T-cell (primary cell): ENCODE results near the gene PTPN2. TPM values are rescaled to one million over a fixed set of nuclear protein-coding genes. Genes with fewer than 3 reads are reported as not detected.

Experiments
- ATAC-seq, 4 experiments: fragments of 200-7000 bp in 3 of 4; fragments of 150-1000 bp in 1 of 4; cut with Tn5 transposase; replicated peaks in 1 of 4; 1 replicate in 3 of 4; 2 replicates in 1 of 4; pipeline ENCODE4 v1.10.0; 2021; ENCODE audit warnings: moderate library complexity in 3 of 4, mild to moderate bottlenecking in 2 of 4, moderate number of reproducible peaks in 1 of 4
- CTCF ChIA-PET, 2 donors: fragments of 300-600 bp; sonication (Branson Sonifier 250); formaldehyde crosslinking; loops; one replicate each; lab custom pipeline; 2022; ENCODE audit warnings: antibody characterized with exemption in 2 of 2; lab: Charles Lee
- POLR2A ChIA-PET, 2 donors: fragments of 300-600 bp; sonication (Branson Sonifier 250); formaldehyde crosslinking; loops; one replicate each; lab custom pipeline; 2022; ENCODE audit warnings: antibody characterized with exemption in 2 of 2; lab: Charles Lee
- DNase-seq, 35 experiments: peaks; one replicate each; pipeline versions ENCODE4 v3.0.0 to v3.0.0-alpha.2; 2013 to 2023
- H3K27ac ChIP-seq: one replicate; pipeline ENCODE4 v1.5.1; 2013; ENCODE audit warnings: low read length
- H3K27me3 ChIP-seq, 2 experiments: replicated peaks in 1 of 2; 1 replicate in 1 of 2; 2 replicates in 1 of 2; pipeline versions ENCODE4 v1.6.1 to v1.7.0; 2013; ENCODE audit warnings: low read length in 1 of 2, mixed read lengths in 1 of 2; ENCODE audit not compliant: control insufficient read depth in 2 of 2, insufficient read depth in 2 of 2; ENCODE audit errors: extremely low read depth in 1 of 2
- H3K36me3 ChIP-seq, 2 donors: 1 replicate in 1 of 2; 2 replicates in 1 of 2; pipeline versions ENCODE4 v1.6.1 to v1.7.0; 2013; ENCODE audit warnings: low read length in 1 of 2; ENCODE audit not compliant: control insufficient read depth in 2 of 2, insufficient read depth in 1 of 2; ENCODE audit errors: extremely low read depth in 1 of 2
- H3K4me1 ChIP-seq, 2 experiments: 1 replicate in 1 of 2; 2 replicates in 1 of 2; pipeline versions ENCODE4 v1.6.1 to v1.7.0; 2013; ENCODE audit warnings: low read length in 2 of 2, mixed read lengths in 1 of 2; ENCODE audit not compliant: insufficient read depth in 2 of 2, control insufficient read depth in 1 of 2; ENCODE audit errors: extremely low read depth in 1 of 2
- H3K4me3 ChIP-seq, 2 donors: 1 replicate in 1 of 2; 2 replicates in 1 of 2; pipeline versions ENCODE4 v1.5.1 to v1.7.0; 2013; ENCODE audit warnings: mild to moderate bottlenecking in 2 of 2, low read length in 1 of 2, moderate library complexity in 1 of 2; ENCODE audit not compliant: control insufficient read depth in 1 of 2; ENCODE audit errors: extremely low read depth in 1 of 2
- H3K9me3 ChIP-seq: 2 replicates; pipeline ENCODE4 v1.7.0; 2013
- H3K27ac Mint-ChIP-seq, 2 donors: one replicate each; pipeline ENCODE4 v1.8.0; 2020 to 2021; ENCODE audit warnings: mild to moderate bottlenecking in 2 of 2, mixed read lengths in 2 of 2
- H3K27me3 Mint-ChIP-seq, 2 donors: one replicate each; pipeline ENCODE4 v1.8.0; 2021 to 2022; ENCODE audit warnings: mixed read lengths in 2 of 2
- H3K36me3 Mint-ChIP-seq: one replicate; pipeline ENCODE4 v1.8.0; 2021; ENCODE audit warnings: mixed read lengths
- H3K4me1 Mint-ChIP-seq, 3 donors: one replicate each; pipeline ENCODE4 v1.8.0; 2020 to 2022; ENCODE audit warnings: mixed read lengths in 3 of 3, mild to moderate bottlenecking in 1 of 3
- H3K4me3 Mint-ChIP-seq, 3 donors: one replicate each; pipeline ENCODE4 v1.8.0; 2020 to 2022; ENCODE audit warnings: mild to moderate bottlenecking in 3 of 3, mixed read lengths in 3 of 3, moderate library complexity in 3 of 3
- H3K9me3 Mint-ChIP-seq, 3 donors: one replicate each; pipeline ENCODE4 v1.8.0; 2020 to 2022; ENCODE audit warnings: mixed read lengths in 3 of 3
- WGBS: methylation state at CpG from one replicate; pipeline ENCODE4 v1.1.5; 2013; ENCODE audit warnings: missing lambda C conversion rate; ENCODE audit not compliant: insufficient coverage; 5-methylcytosine and 5-hydroxymethylcytosine counted together
- total RNA-seq, 35 experiments: library from RNA in 6 of 35; stranded (reverse) in 6 of 35; fragments of 120-200 nt in 1 of 35; gene quantifications; one replicate each; pipeline versions ENCODE4 v1.2.1 to v1.2.4 and lab custom pipeline; 2013 to 2026

The PTPN2 gene
- total RNA-seq, 5 donors from 2014 or later (not counting 1 experiment from before 2014, with no cell fraction given) = 44.8 to 78.4 (median 57.2) TPM

DNA sequence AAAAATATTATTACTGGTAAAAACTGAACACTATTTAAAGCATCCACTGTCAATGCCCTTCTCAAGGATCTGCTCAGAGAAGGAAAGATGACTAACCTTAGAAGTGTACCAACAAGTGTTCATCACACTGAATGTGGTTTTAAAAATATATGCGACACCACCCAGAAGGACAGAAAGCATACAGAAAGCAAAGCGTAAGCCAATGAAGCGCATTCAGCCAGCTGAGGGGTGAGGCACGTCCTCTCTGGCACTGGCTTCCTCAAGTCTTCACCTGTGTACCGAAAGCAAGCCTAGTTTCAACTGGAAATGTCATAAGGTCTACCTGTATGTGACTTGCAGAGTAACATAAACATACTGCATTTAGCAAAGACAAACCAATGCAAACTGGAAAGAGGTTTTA, 92.4 kb downstream of the PTPN2 start:
- no peaks in the 10 kb centered on the region for H3K27me3 ChIP-seq
- no peaks in the 10 kb centered on the region for H3K4me1 Mint-ChIP-seq
- ChIA-PET CTCF (no interaction called here), POLR2A (no interaction called here)
- peaks cover 29% of the 10 kb centered on the region for H3K36me3 Mint-ChIP-seq
- H3K9me3 Mint-ChIP-seq = no peaks in the 10 kb centered on the region
- no peak overlapping the region for H3K4me3 Mint-ChIP-seq
- no peak overlapping the region for H3K27ac Mint-ChIP-seq
- DNase-seq = no peak
- H3K36me3 ChIP-seq = peaks cover 0 to 19% of the 10 kb centered on the region in 2 donors
- WGBS = 90% methylated on average over 5 of the region's 5 CpGs
- H3K27ac ChIP-seq = no peak overlapping the region
- ATAC-seq = no peak
- peaks cover 0 to 4% of the 10 kb centered on the region in 2 experiments for H3K4me1 ChIP-seq
- no peaks in the 10 kb centered on the region for H3K27me3 Mint-ChIP-seq
- no peak overlapping the region for H3K4me3 ChIP-seq
- H3K9me3 ChIP-seq = no peaks in the 10 kb centered on the region

DNA sequence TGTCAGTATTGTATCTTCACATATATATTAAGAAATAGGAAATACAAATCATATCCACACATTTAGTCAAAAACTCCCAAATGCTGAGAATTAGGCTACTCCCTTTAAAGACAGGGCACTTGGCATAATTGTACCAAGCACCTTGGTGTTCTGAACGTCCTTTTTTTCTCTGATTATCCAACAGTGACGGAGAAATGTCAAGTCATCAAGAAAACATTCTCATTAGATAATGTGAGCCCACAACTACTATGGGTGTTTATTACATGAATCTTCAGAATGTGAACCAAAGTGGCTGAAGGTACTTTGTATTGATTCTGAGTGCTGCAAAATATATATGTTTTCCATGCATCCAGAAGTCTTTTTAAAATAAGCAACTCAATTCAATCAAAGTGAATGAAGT, 97.4 kb downstream of the PTPN2 start:
- no peak overlapping the region for H3K27ac Mint-ChIP-seq
- H3K4me3 Mint-ChIP-seq = no peak overlapping the region
- CTCF ChIA-PET = no interaction called here
- Histone ChIP-seq H3K4me1 (peaks cover 0 to 3% of the 10 kb centered on the region in 2 experiments), H3K27ac (no peak overlapping the region), H3K27me3 (no peaks in the 10 kb centered on the region), H3K9me3 (no peaks in the 10 kb centered on the region), H3K36me3 (peaks cover 0 to 1% of the 10 kb centered on the region in 2 donors), H3K4me3 (no peak overlapping the region)
- POLR2A ChIA-PET = no interaction called here
- DNase-seq (no peak), ATAC-seq (no peak)
- peaks cover 24% of the 10 kb centered on the region for H3K36me3 Mint-ChIP-seq
- no peaks in the 10 kb centered on the region for H3K4me1 Mint-ChIP-seq
- H3K9me3 Mint-ChIP-seq = no peaks in the 10 kb centered on the region
- H3K27me3 Mint-ChIP-seq = no peaks in the 10 kb centered on the region
- no CpG with 5 or more reads among the region's 2 CpGs for WGBS

DNA sequence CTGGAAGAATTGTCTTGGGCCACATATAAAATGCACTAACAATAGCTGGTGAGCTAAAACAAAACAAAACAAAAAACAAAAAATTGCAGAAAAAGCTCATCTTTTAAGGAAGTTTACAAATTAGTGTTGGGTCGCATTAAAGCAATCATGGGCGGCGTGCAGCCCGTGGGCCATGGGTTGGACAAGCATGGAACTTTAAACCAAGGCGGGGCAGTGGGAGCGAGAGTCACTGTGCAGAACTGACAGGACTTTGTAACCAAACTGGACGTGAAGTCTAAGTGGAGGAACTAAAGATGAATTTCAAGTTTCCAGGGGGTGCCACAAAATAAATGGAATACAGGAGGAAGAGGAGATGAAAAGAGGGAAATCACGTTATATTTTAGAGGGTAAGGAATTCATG, 100.5 kb downstream of the PTPN2 start:
- H3K27me3 Mint-ChIP-seq = no peaks in the 10 kb centered on the region
- DNase-seq (no peak), ATAC-seq (no peak)
- POLR2A ChIA-PET = interaction anchor here in 1 of 2 donors (0.6 kb wide), 1 partner anchor 17 kb away, joined by 3 read pairs; no protein-coding TSS in a partner anchor
- Histone ChIP-seq H3K27me3 (no peaks in the 10 kb centered on the region), H3K4me3 (no peak overlapping the region), H3K9me3 (no peaks in the 10 kb centered on the region), H3K4me1 (no peaks in the 10 kb centered on the region), H3K27ac (no peak overlapping the region), H3K36me3 (no peaks in the 10 kb centered on the region)
- 96% methylated on average over 8 of the region's 8 CpGs for WGBS
- H3K4me3 Mint-ChIP-seq = no peak overlapping the region
- CTCF ChIA-PET = no interaction called here
- peaks cover 11% of the 10 kb centered on the region for H3K36me3 Mint-ChIP-seq
- no peak overlapping the region for H3K27ac Mint-ChIP-seq
- peaks cover 0 to 4% (median 0%) of the 10 kb centered on the region in 3 donors for H3K9me3 Mint-ChIP-seq
- no peaks in the 10 kb centered on the region for H3K4me1 Mint-ChIP-seq

DNA sequence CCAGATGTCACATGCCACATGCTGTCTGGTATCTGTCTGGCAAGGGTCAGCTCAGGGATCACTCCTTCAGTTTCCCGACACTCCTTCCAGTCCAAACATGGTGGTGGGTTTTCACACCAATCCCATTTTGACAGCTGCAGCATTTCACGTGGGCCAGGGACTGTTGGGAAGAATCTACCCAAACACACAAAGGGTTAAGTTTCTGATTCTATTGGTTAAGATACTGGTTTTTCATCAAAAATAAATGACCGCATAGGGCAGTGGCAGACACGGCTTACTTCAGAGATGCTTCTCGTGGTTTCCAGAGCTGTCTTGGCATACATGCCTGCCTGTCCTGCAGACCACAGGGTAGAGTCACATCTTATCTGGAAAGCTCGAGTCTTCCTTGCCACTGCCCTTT, 101.5 kb downstream of the PTPN2 start:
- CTCF ChIA-PET = no interaction called here
- Histone ChIP-seq H3K9me3 (no peaks in the 10 kb centered on the region), H3K4me1 (no peaks in the 10 kb centered on the region), H3K36me3 (no peaks in the 10 kb centered on the region), H3K27ac (no peak overlapping the region), H3K4me3 (no peak overlapping the region), H3K27me3 (no peaks in the 10 kb centered on the region)
- POLR2A ChIA-PET = interaction anchor here in 1 of 2 donors (1.0 kb wide), 1 partner anchor 89 kb away, joined by 3 read pairs; no protein-coding TSS in a partner anchor
- H3K9me3 Mint-ChIP-seq = peaks cover 0 to 4% (median 0%) of the 10 kb centered on the region in 3 donors
- H3K27ac Mint-ChIP-seq = no peak overlapping the region
- DNase-seq = no peak
- ATAC-seq = no peak
- no peaks in the 10 kb centered on the region for H3K4me1 Mint-ChIP-seq
- H3K27me3 Mint-ChIP-seq = no peaks in the 10 kb centered on the region
- H3K4me3 Mint-ChIP-seq = no peak overlapping the region
- WGBS = 86% methylated on average over 4 of the region's 6 CpGs
- peaks cover 11% of the 10 kb centered on the region for H3K36me3 Mint-ChIP-seq

DNA sequence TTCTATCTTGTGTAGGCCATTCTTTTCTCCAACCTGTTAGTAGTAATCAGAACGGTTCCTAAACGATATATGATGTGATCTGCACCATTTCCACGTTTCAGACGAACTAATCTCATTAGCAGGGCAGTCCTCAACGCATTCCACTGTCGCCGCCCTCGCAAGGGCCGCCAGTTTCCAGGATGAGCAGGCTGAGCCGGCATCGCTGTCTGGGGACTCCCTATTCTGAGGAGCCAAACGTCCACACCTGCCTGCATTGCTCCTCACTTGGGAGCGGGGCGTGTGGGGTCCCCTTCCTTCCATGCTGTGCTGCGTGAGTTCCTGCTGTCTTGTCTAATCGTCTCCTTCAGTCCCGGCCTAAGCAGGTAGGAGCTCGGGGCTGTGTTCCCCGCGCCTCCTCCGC, 104.6 kb downstream of the PTPN2 start:
- ChIA-PET POLR2A (interaction anchor here in 1 of 2 donors (0.6 kb wide), 1 partner anchor 104 kb away, joined by 3 read pairs; no protein-coding TSS in a partner anchor), CTCF (no interaction called here)
- peaks cover 5% of the 10 kb centered on the region for H3K36me3 Mint-ChIP-seq
- peaks cover 0 to 4% (median 3%) of the 10 kb centered on the region in 3 donors for H3K9me3 Mint-ChIP-seq
- H3K27me3 Mint-ChIP-seq = no peaks in the 10 kb centered on the region
- H3K27ac Mint-ChIP-seq = no peak overlapping the region
- H3K27me3 ChIP-seq = no peaks in the 10 kb centered on the region
- no peaks in the 10 kb centered on the region for H3K9me3 ChIP-seq
- H3K36me3 ChIP-seq = no peaks in the 10 kb centered on the region
- no peaks in the 10 kb centered on the region for H3K4me1 ChIP-seq
- H3K4me3 ChIP-seq = no peak overlapping the region
- 92% methylated on average over 20 of the region's 21 CpGs for WGBS
- peaks cover 0 to 11% (median 10%) of the 10 kb centered on the region in 3 donors for H3K4me1 Mint-ChIP-seq
- ATAC-seq (no peak), DNase-seq (no peak)
- H3K27ac ChIP-seq = no peak overlapping the region
- H3K4me3 Mint-ChIP-seq = no peak overlapping the region

DNA sequence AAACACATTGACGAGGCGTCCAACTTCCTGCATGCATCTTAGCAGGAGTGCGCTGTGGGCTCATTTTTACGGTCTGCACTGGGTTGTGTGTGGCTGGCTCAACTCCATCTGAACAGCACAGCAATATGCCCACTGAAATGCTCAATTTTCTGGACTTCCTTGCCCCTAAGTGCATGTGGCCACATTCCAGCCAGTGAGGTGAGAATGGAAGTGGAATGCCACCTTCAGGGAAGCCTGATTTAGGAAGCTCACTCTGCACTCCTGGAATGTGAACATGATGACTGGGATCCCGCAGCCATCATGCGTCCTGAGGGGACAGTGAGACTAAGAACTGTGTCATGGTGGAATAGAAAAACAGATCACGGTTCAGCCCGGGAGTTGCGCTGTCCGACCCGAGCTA, 105.0 kb downstream of the PTPN2 start:
- no peak for ATAC-seq
- WGBS = 92% methylated on average over 9 of the region's 11 CpGs
- Histone ChIP-seq H3K27ac (no peak overlapping the region), H3K36me3 (no peaks in the 10 kb centered on the region), H3K9me3 (no peaks in the 10 kb centered on the region), H3K27me3 (no peaks in the 10 kb centered on the region), H3K4me3 (no peak overlapping the region), H3K4me1 (peaks cover 0 to 4% of the 10 kb centered on the region in 2 experiments)
- no peaks in the 10 kb centered on the region for H3K27me3 Mint-ChIP-seq
- H3K9me3 Mint-ChIP-seq = peaks cover 0 to 4% (median 3%) of the 10 kb centered on the region in 3 donors
- no peak overlapping the region for H3K4me3 Mint-ChIP-seq
- no peak for DNase-seq
- peaks cover 3% of the 10 kb centered on the region for H3K36me3 Mint-ChIP-seq
- H3K27ac Mint-ChIP-seq = no peak overlapping the region
- ChIA-PET POLR2A (no interaction called here), CTCF (no interaction called here)
- peaks cover 0 to 11% (median 10%) of the 10 kb centered on the region in 3 donors for H3K4me1 Mint-ChIP-seq
